Type B pancreatic cell (in vitro differentiated cells): Measurements from ENCODE around the gene SYNCRIP. TPM values are rescaled to one million over a fixed set of nuclear protein-coding genes. Genes with fewer than 3 reads are reported as not detected.

Source experiments
- DNase-seq: peaks from one replicate; pipeline ENCODE4 v3.0.0; 2021; ENCODE audit warnings: mixed read lengths; ENCODE audit not compliant: unreplicated experiment; ENCODE audit errors: extremely low spot score
- H3K27ac Mint-ChIP-seq: 2 replicates; pipeline ENCODE4 v1.8.0; 2021; ENCODE audit warnings: mild to moderate bottlenecking, mixed read lengths
- H3K27me3 Mint-ChIP-seq: 2 replicates; pipeline ENCODE4 v1.8.0; 2021; ENCODE audit warnings: mixed read lengths
- H3K36me3 Mint-ChIP-seq: 2 replicates; pipeline ENCODE4 v1.8.0; 2021; ENCODE audit warnings: mixed read lengths
- H3K4me1 Mint-ChIP-seq: one replicate; pipeline ENCODE4 v1.8.0; 2021; ENCODE audit warnings: mixed read lengths; ENCODE audit not compliant: unreplicated experiment
- H3K4me3 Mint-ChIP-seq: 2 replicates; pipeline ENCODE4 v1.8.0; 2021; ENCODE audit warnings: mild to moderate bottlenecking, mixed read lengths
- H3K9me3 Mint-ChIP-seq: 2 replicates; pipeline ENCODE4 v1.8.0; 2021; ENCODE audit warnings: mixed read lengths
- total RNA-seq: library from RNA; stranded (reverse); gene quantifications from 2 replicates; pipeline ENCODE4 v1.2.1, GENCODE V29; 2021; ENCODE audit warnings: low replicate concordance
- TF ChIP-seq, protein P1 (sequence below): fragments of 200-600 bp; sonication (generic); conservative IDR thresholded peaks from 2 replicates; pipeline ENCODE4 v1.5.0; 2021; ENCODE audit warnings: antibody characterized with exemption, mild to moderate bottlenecking

Gene SYNCRIP
- total RNA-seq, 1 donor from 2014 or later, result 117 TPM

DNA sequence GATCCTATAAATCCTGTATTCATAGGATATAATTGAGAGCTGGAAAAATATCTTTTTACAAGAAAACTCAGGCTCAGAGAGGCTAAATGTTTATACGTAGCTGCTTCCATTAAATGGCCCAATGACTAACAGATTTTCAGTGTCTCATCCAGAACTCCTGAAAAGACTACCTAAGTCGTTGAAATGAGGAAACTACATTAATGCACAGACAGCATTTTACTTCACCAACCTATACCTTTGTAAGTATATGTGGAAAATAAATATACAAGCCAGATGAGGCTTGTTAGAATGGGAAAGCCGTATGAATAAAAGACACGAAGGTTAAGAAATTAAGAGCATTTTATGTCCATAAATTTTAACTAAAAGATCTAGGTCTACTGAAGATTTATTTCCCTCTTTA, 40.6 kb downstream of the SYNCRIP start:
- TF ChIP-seq, protein P1, sequence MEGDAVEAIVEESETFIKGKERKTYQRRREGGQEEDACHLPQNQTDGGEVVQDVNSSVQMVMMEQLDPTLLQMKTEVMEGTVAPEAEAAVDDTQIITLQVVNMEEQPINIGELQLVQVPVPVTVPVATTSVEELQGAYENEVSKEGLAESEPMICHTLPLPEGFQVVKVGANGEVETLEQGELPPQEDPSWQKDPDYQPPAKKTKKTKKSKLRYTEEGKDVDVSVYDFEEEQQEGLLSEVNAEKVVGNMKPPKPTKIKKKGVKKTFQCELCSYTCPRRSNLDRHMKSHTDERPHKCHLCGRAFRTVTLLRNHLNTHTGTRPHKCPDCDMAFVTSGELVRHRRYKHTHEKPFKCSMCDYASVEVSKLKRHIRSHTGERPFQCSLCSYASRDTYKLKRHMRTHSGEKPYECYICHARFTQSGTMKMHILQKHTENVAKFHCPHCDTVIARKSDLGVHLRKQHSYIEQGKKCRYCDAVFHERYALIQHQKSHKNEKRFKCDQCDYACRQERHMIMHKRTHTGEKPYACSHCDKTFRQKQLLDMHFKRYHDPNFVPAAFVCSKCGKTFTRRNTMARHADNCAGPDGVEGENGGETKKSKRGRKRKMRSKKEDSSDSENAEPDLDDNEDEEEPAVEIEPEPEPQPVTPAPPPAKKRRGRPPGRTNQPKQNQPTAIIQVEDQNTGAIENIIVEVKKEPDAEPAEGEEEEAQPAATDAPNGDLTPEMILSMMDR, result no peak
- no peak overlapping the region for H3K27ac Mint-ChIP-seq
- DNase-seq, result no peak
- H3K9me3 Mint-ChIP-seq, result no peaks in the 10 kb centered on the region
- H3K4me1 Mint-ChIP-seq, result peaks cover 4% of the 10 kb centered on the region
- H3K27me3 Mint-ChIP-seq, result no peaks in the 10 kb centered on the region
- H3K4me3 Mint-ChIP-seq, result no peak overlapping the region
- H3K36me3 Mint-ChIP-seq, result peaks cover 6% of the 10 kb centered on the region

DNA sequence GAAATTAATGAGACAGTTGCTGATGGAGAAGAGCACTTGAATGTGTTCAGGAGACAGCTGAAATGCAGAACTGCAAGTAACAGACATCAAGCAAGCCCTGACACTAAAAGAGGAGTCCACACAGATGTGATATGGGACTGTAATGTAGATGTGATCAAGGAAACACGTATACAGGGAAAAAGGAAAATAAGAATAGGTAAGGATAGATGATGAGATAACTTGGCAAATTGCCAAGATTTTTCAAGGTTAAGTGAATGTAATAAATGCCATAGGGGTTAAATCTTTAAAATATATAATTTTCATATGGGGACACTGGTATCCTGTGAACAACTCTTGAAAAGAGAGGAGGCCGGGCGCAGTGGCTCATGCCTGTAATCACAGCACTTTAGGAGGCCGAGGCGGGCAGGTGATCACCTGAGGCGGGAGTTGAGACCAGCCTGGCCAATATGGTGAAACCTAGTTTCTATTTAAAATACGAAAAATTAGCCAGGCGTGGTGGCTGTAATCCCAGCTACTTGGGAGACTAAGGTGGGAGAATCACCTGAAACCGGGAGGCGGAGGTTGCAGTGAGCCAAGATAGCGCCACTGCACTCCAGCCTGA, 41.9 kb downstream of the SYNCRIP start:
- TF ChIP-seq, protein P1, result no peak
- DNase-seq, result no peak
- Mint-ChIP-seq H3K4me1 (peaks cover 3% of the 10 kb centered on the region), H3K9me3 (no peaks in the 10 kb centered on the region), H3K27me3 (no peaks in the 10 kb centered on the region), H3K4me3 (no peak overlapping the region), H3K36me3 (peaks cover 6% of the 10 kb centered on the region), H3K27ac (no peak overlapping the region)

DNA sequence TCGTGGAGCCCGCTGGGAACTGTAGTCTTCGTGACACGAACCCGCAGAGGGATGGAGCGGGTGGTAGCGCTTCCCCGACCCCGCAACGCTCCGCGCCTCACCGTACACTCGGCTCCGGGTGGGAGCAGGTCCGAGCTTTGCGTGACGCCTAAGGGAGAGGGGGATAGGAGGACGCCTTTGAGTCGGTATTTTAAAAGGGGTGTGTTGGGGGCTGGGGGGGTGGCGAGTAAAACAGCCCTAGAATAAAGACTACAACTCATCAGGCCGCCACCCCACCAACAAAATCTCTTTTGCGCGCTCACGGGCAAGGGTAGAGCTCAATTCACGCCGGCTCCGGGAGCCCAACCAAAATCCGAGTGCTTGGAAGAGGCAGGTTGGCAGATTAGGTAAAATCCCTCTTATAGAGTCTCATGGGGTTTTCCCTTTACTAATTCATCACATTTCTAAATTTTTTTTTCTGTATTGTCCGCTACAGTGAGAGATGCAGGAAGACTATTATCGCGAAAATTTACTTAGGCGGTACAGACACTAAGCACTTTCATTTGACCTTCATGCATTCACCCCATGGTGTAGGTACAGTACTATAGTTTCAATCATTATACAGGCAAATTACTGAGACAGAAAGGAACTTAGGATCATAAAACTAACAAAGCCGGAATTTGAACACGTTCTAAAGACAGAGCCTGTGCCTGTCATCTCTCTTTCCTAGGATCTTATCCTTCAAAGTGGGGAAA, 48.3 kb downstream of the SYNCRIP start:
- no peaks in the 10 kb centered on the region for H3K27me3 Mint-ChIP-seq
- H3K9me3 Mint-ChIP-seq, result no peaks in the 10 kb centered on the region
- TF ChIP-seq, protein P1, result no peak
- H3K27ac Mint-ChIP-seq, result peak overlapping the region; percentile 97
- H3K36me3 Mint-ChIP-seq, result peaks cover 19% of the 10 kb centered on the region
- no peak for DNase-seq
- H3K4me3 Mint-ChIP-seq, result peak overlapping the region; percentile 97
- H3K4me1 Mint-ChIP-seq, result peaks cover 7% of the 10 kb centered on the region

DNA sequence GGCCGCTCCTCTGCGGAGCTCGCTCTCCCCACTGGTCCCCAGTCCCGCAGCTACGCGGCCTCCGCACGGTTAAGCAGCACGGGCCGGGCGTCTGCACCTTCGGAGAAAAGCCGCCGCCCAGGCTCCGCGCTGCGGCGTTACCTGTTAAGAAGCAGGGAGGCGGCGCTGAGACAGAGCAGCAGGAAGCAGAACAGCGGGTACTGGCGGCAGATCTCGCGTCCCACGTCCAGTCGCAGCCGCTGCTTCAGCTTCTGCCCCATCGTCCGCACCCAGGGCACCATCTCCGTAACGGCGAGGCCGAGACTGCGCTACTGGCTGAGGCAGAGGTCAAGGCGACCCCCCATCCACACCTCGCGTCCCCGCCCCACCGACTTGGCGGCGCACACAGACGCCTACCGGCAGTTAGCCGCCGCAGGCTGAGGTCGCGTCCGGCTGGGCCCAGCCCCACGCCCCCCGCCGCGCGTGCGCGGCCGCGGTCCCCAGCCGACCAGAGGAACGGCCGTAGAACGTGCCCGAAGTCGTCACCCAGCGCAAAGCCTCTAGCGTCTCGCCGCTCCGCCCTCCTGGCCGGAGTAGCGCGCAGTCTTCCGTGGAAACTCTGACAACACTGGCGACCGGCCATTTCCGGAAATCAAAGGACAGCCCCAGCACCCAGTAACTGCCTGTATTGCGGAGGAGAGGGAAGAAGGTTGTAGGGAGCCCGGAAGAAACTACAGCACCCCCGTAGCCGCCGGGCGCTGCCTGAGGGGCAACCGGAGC, 49.1 kb downstream of the SYNCRIP start, which contains the start of gene SNX14:
TSS of gene SNX14 (minus strand) at position 421 of the 759 bp plus-strand sequence. CDS start at position 281, 140 bp downstream.
- peak; percentile 86 for DNase-seq
- H3K36me3 Mint-ChIP-seq, result peaks cover 20% of the 10 kb centered on the region
- H3K4me1 Mint-ChIP-seq, result peaks cover 7% of the 10 kb centered on the region
- H3K4me3 Mint-ChIP-seq, result peak within 1 kb of the TSS; percentile 97
- peak within 1 kb of the TSS; percentile 97 for H3K27ac Mint-ChIP-seq
- no peaks in the 10 kb centered on the region for H3K9me3 Mint-ChIP-seq
- H3K27me3 Mint-ChIP-seq, result no peaks in the 10 kb centered on the region
- TF ChIP-seq, protein P1, result peak; percentile 26

DNA sequence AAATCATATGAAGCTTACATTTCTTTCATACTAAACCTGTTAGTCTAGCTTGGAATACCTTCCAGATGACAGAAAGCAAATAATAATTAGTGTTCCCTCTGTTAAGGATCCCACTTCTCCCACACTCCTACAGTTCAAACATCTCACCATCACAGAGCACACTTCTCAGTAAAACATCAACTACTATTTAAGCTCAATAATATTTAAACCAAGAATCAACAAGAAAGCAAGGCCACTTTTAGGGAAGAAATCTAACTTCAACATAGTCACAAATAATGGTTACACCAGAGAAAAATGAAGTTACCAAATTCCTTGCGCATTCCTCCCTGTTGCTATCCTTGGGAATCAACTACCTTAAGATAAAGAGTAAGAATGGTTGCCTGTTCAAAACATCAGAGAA, 50.7 kb downstream of the SYNCRIP start:
- peaks cover 22% of the 10 kb centered on the region for H3K36me3 Mint-ChIP-seq
- DNase-seq, result no peak
- peak overlapping the region; percentile 97 for H3K4me3 Mint-ChIP-seq
- no peaks in the 10 kb centered on the region for H3K9me3 Mint-ChIP-seq
- H3K4me1 Mint-ChIP-seq, result peaks cover 7% of the 10 kb centered on the region
- H3K27ac Mint-ChIP-seq, result peak overlapping the region; percentile 2
- TF ChIP-seq, protein P1, result no peak
- H3K27me3 Mint-ChIP-seq, result no peaks in the 10 kb centered on the region
